Stimulated activated CD8-positive, alpha-beta memory T cell treated with anti-CD3 and anti-CD28 coated beads, Interleukin-2, amount 100 ng/mL, for 1 hour (primary cell): ENCODE data around the gene HAT1.
"Not testable (repeated sequence)": the region's sequence is repeated elsewhere in the genome, so short reads cannot be mapped to it uniquely, and the experiment has no call there.

Experiments
- DNase-seq, 2 donors: peaks; one replicate each; pipeline ENCODE4 v3.0.0-alpha.2; 2020; ENCODE audit warnings: low read depth in 2 of 2

HAT1 gene

GRCh38 chr2:171922230-171923022 is at the start of gene HAT1:
HAT1 (plus strand) TSS chr2:171922461; CDS start chr2:171922501, 40 bp downstream.
- DNase-seq: peak; percentile 95 to 96

- DNase-seq: no peak
Observed at GRCh38 chr2:171874517-171874916, 47.7 kb upstream of the HAT1 start.

- DNase-seq: no peak
Observed at GRCh38 chr2:171874963-171875362, 47.3 kb upstream of the HAT1 start.

- no peak for DNase-seq
Observed at GRCh38 chr2:171878481-171878993, 43.7 kb upstream of the HAT1 start.

- no peak for DNase-seq
Observed at GRCh38 chr2:171879865-171880264, 42.4 kb upstream of the HAT1 start.

- no peak for DNase-seq
Observed at GRCh38 chr2:171880774-171881173, 41.5 kb upstream of the HAT1 start.

GRCh38 chr2:171882089-171882769 is 40.0 kb upstream of the HAT1 start:
- no peak for DNase-seq

- no peak for DNase-seq
Observed at GRCh38 chr2:171883275-171883893, 38.9 kb upstream of the HAT1 start.

GRCh38 chr2:171889333-171889732 is 32.9 kb upstream of the HAT1 start:
- DNase-seq: no peak

- no peak for DNase-seq
Observed at GRCh38 chr2:171889808-171890207, 32.5 kb upstream of the HAT1 start.

GRCh38 chr2:171893196-171893823 is 29.0 kb upstream of the HAT1 start:
- DNase-seq: no peak

- DNase-seq: peak; percentile 45 to 50
Observed at GRCh38 chr2:171893824-171894611, 28.2 kb upstream of the HAT1 start, which contains the start of gene SLC25A12. SLC25A12 (minus strand) TSS chr2:171894244; CDS start chr2:171894214, 30 bp downstream.

- no peak for DNase-seq
Observed at GRCh38 chr2:171894612-171894947, 27.7 kb upstream of the HAT1 start.

- DNase-seq: no peak
Observed at GRCh38 chr2:171895786-171896185, 26.5 kb upstream of the HAT1 start.

GRCh38 chr2:171899623-171900282 is 22.5 kb upstream of the HAT1 start:
- DNase-seq: not testable (repeated sequence)

GRCh38 chr2:171902840-171903420 is 19.3 kb upstream of the HAT1 start:
- no peak for DNase-seq

- DNase-seq: no peak
Observed at GRCh38 chr2:171908235-171908634, 14.0 kb upstream of the HAT1 start.

GRCh38 chr2:171909266-171909665 is 13.0 kb upstream of the HAT1 start:
- DNase-seq: no peak

GRCh38 chr2:171910494-171910893 is 11.8 kb upstream of the HAT1 start:
- no peak for DNase-seq

- no peak for DNase-seq
Observed at GRCh38 chr2:171913517-171913916, 8.7 kb upstream of the HAT1 start.
